DND-41 (cell line): ENCODE data around the gene OSBPL1A.

Experiments used
- ATAC-seq: fragments of 200-7000 bp; cut with Tn5 transposase; 3 replicates; pipeline ENCODE4 v1.9.1; 2021; ENCODE audit warnings: low read depth; ENCODE audit not compliant: insufficient read depth
- DNase-seq: peaks from one replicate; pipeline ENCODE4 v3.0.0-alpha.2; 2020
- H2AFZ ChIP-seq: 2 replicates; pipeline ENCODE4 v1.6.0; 2012; ENCODE audit warnings: low read depth, low read length
- H3K27ac ChIP-seq: 2 replicates; pipeline ENCODE4 v1.5.1; 2012; ENCODE audit warnings: low read length, inconsistent platforms
- H3K27me3 ChIP-seq: fragments of 200-600 bp; sonication (generic); 2 replicates; pipeline ENCODE4 v1.6.0; 2012; ENCODE audit warnings: low read length, mild to moderate bottlenecking, inconsistent platforms; ENCODE audit not compliant: insufficient read depth, poor library complexity
- H3K36me3 ChIP-seq: 2 replicates; pipeline ENCODE4 v1.5.1; 2012; ENCODE audit warnings: low read length, inconsistent platforms; ENCODE audit not compliant: insufficient read depth
- H3K4me1 ChIP-seq: 2 replicates; pipeline ENCODE4 v1.5.1; 2012; ENCODE audit warnings: mild to moderate bottlenecking, low read length; ENCODE audit not compliant: insufficient read depth
- H3K4me2 ChIP-seq: 2 replicates; pipeline ENCODE4 v1.6.0; 2012; ENCODE audit warnings: mild to moderate bottlenecking, moderate library complexity, low read length, inconsistent platforms; ENCODE audit not compliant: insufficient read depth
- H3K4me3 ChIP-seq, 2 experiments: fragments of 200-600 bp in 1 of 2; shearing (Covaris generic) in 1 of 2; 2 replicates each; pipeline ENCODE4 v1.5.1; 2012 to 2016; ENCODE audit warnings: inconsistent platforms in 2 of 2, low read length in 2 of 2, mild to moderate bottlenecking in 2 of 2, low read depth in 1 of 2, moderate library complexity in 1 of 2
- H3K79me2 ChIP-seq: 2 replicates; pipeline ENCODE4 v1.6.0; 2012; ENCODE audit warnings: low read length, inconsistent platforms; ENCODE audit not compliant: insufficient read depth
- H3K9ac ChIP-seq: 2 replicates; pipeline ENCODE4 v1.6.0; 2012; ENCODE audit warnings: low read depth, mild to moderate bottlenecking, inconsistent platforms, low read length, moderate library complexity
- H3K9me3 ChIP-seq: 2 replicates; pipeline ENCODE4 v1.5.1; 2012; ENCODE audit warnings: low read length, moderate library complexity, mild to moderate bottlenecking, inconsistent platforms; ENCODE audit not compliant: insufficient read depth, severe bottlenecking
- H4K20me1 ChIP-seq: 2 replicates; pipeline ENCODE4 v1.6.0; 2012; ENCODE audit warnings: low read length; ENCODE audit not compliant: insufficient read depth
- EZH2 ChIP-seq: IDR thresholded peaks from 3 replicates; pipeline ENCODE4 v1.6.1; 2012; ENCODE audit warnings: borderline replicate concordance, low read depth, mild to moderate bottlenecking, moderate library complexity, low read length, inconsistent platforms; ENCODE audit not compliant: severe bottlenecking
- TF ChIP-seq, protein P1 (sequence below): IDR thresholded peaks from 2 replicates; pipeline ENCODE4 v1.5.1; 2012; ENCODE audit warnings: borderline replicate concordance, low read length, moderate library complexity, mild to moderate bottlenecking; ENCODE audit not compliant: poor library complexity, severe bottlenecking; ENCODE audit errors: extremely low read depth

The OSBPL1A gene

DNA sequence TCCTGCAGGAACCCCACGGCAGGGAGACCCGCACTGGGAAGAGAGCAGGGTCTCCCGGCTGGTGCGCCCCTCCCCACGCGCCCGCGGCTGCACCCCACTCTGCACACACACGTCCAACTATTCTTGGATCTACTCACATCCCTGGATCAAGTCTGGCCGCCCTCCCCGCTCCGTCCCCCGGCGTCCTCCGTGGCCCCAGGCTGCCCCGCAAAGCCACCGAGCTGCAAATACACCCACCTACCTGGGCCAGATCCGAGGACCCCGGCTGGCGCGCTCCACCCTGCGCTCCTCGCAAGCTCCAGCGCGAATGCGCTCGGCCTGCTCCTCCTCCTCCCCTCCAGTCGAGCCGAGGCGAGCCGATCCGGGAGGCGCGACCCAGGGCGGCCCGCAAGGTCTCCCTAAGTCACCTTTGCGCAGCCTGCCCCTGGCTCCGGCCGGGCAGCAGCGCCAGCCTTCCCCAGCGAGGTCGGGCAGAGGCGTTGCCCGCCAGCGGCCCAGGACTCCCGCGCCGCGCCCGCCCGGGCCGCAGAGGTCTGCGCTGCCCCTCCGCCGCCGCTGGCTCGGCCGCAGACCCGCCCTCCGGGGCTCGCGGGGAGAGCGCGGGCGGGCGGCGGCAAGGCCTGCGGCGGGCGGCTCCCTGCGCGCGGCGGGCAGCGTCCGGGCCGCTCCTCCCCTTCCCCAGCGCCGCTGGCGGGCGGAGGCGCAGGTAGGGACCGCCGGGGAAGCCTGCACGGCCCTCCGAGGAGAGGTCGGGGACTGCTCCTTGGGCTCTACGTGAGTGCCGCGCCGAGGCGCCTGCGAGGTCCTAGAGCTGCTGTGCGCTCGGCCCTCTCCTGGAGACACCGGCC, 126.0 kb downstream of the OSBPL1A start:
- no peak overlapping the region for H3K9ac ChIP-seq
- H4K20me1 ChIP-seq: no peaks in the 10 kb centered on the region
- H3K4me2 ChIP-seq: no peak overlapping the region
- TF ChIP-seq, protein P1, sequence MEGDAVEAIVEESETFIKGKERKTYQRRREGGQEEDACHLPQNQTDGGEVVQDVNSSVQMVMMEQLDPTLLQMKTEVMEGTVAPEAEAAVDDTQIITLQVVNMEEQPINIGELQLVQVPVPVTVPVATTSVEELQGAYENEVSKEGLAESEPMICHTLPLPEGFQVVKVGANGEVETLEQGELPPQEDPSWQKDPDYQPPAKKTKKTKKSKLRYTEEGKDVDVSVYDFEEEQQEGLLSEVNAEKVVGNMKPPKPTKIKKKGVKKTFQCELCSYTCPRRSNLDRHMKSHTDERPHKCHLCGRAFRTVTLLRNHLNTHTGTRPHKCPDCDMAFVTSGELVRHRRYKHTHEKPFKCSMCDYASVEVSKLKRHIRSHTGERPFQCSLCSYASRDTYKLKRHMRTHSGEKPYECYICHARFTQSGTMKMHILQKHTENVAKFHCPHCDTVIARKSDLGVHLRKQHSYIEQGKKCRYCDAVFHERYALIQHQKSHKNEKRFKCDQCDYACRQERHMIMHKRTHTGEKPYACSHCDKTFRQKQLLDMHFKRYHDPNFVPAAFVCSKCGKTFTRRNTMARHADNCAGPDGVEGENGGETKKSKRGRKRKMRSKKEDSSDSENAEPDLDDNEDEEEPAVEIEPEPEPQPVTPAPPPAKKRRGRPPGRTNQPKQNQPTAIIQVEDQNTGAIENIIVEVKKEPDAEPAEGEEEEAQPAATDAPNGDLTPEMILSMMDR: no peak
- no peak for TF ChIP-seq EZH2
- no peak overlapping the region for H3K27ac ChIP-seq
- H3K79me2 ChIP-seq: no peaks in the 10 kb centered on the region
- H3K36me3 ChIP-seq: no peaks in the 10 kb centered on the region
- no peaks in the 10 kb centered on the region for H3K9me3 ChIP-seq
- no peaks in the 10 kb centered on the region for H3K4me1 ChIP-seq
- H2AFZ ChIP-seq: no peak overlapping the region
- DNase-seq: no peak
- ATAC-seq: no peak
- H3K27me3 ChIP-seq: no peaks in the 10 kb centered on the region
- H3K4me3 ChIP-seq: no peak overlapping the region

DNA sequence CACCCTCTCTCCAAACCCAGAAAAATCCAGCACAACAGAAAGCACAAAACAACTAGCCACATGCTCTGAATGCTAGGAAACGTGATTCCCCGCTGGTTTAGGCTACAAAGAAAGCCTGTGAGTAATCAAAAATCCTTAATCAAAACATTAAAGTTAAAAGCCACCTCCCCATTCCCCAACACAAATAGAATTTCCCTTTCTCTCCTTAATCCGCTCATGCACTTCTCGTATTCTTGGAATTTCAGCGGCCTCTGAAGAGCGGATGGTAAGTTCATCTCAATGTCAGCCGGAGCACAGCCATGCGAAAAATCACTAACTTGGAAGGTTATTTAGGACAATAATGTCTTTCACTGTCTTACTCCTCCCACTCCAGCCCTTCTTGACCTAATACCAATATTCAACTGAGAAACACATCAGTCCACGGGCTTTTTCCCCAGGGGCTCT, 126.7 kb downstream of the OSBPL1A start:
- Histone ChIP-seq H3K4me3 (no peak overlapping the region), H4K20me1 (no peaks in the 10 kb centered on the region), H3K27me3 (no peaks in the 10 kb centered on the region), H3K4me2 (no peak overlapping the region), H3K9ac (no peak overlapping the region), H3K9me3 (no peaks in the 10 kb centered on the region), H2AFZ (no peak overlapping the region), H3K4me1 (no peaks in the 10 kb centered on the region), H3K79me2 (no peaks in the 10 kb centered on the region), H3K27ac (no peak overlapping the region), H3K36me3 (no peaks in the 10 kb centered on the region)
- DNase-seq (no peak), ATAC-seq (no peak)
- TF ChIP-seq, protein P1: no peak
- TF ChIP-seq EZH2: no peak

GRCh38 chr18:24270358-24270936, 127.2 kb downstream of the OSBPL1A start:
- no peaks in the 10 kb centered on the region for H4K20me1 ChIP-seq
- H2AFZ ChIP-seq: no peak overlapping the region
- no peak overlapping the region for H3K9ac ChIP-seq
- no peaks in the 10 kb centered on the region for H3K9me3 ChIP-seq
- no peak overlapping the region for H3K4me3 ChIP-seq
- H3K36me3 ChIP-seq: no peaks in the 10 kb centered on the region
- no peaks in the 10 kb centered on the region for H3K27me3 ChIP-seq
- no peak overlapping the region for H3K27ac ChIP-seq
- no peaks in the 10 kb centered on the region for H3K79me2 ChIP-seq
- H3K4me2 ChIP-seq: no peak overlapping the region
- ATAC-seq (no peak), DNase-seq (no peak)
- TF ChIP-seq EZH2: no peak
- TF ChIP-seq, protein P1: no peak
- no peaks in the 10 kb centered on the region for H3K4me1 ChIP-seq
